Measurements from ENCODE around the gene CFAP141. TPM values are rescaled to one million over a fixed set of nuclear protein-coding genes. Genes with fewer than 3 reads are reported as not detected.

CFAP141 gene
- total and polyA plus RNA-seq, 2 of the 13 experiments (the other 11 are each of a cell fraction or from before 2014, with no cell fraction given) = not detected

- 0 out of 2 replicates have a peak, but pooled peaks have one; percentile 26 for TF ChIP-seq MIER2 (CRISPR knock-in tag; IDR thresholded peaks at IDR 0.05)
- TF ChIP-seq, protein P1, sequence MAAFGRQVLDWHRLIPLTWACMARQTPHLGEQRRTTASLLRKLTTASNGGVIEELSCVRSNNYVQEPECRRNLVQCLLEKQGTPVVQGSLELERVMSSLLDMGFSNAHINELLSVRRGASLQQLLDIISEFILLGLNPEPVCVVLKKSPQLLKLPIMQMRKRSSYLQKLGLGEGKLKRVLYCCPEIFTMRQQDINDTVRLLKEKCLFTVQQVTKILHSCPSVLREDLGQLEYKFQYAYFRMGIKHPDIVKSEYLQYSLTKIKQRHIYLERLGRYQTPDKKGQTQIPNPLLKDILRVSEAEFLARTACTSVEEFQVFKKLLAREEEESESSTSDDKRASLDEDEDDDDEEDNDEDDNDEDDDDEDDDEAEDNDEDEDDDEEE (CRISPR knock-in tag; IDR thresholded peaks at IDR 0.05) = no peak; the same call in 1 of the 2 replicates
- no peak for TF ChIP-seq ZNF432 (CRISPR knock-in tag; IDR thresholded peaks at IDR 0.05; ENCODE audit: borderline replicate concordance)
- peak; percentile 83 for TF ChIP-seq ZNF501 (CRISPR knock-in tag; IDR thresholded peaks at IDR 0.05)
- TF ChIP-seq HINFP (CRISPR knock-in tag; IDR thresholded peaks at IDR 0.05; ENCODE audit: low read depth) = no peak
- TF ChIP-seq FOXA3 (CRISPR knock-in tag; IDR thresholded peaks at IDR 0.05) = peak; percentile 71
- 0 out of 2 replicates have a peak, but pooled peaks have one; percentile 39 for TF ChIP-seq SIX4 (CRISPR knock-in tag; IDR thresholded peaks at IDR 0.05)
- TF ChIP-seq ZNF160 (CRISPR knock-in tag; IDR thresholded peaks at IDR 0.05) = 0 out of 2 replicates have a peak, but pooled peaks have one; percentile 29
- TF ChIP-seq LRRFIP1 (CRISPR knock-in tag; conservative IDR thresholded peaks at IDR 0.05) = no peak
- peak; percentile 95 for TF ChIP-seq SP4 (CRISPR knock-in tag; IDR thresholded peaks at IDR 0.05)
- 0 out of 2 replicates have a peak, but pooled peaks have one; percentile 85 for TF ChIP-seq ZNF879 (CRISPR knock-in tag; IDR thresholded peaks at IDR 0.05)
- TF ChIP-seq, protein P2, sequence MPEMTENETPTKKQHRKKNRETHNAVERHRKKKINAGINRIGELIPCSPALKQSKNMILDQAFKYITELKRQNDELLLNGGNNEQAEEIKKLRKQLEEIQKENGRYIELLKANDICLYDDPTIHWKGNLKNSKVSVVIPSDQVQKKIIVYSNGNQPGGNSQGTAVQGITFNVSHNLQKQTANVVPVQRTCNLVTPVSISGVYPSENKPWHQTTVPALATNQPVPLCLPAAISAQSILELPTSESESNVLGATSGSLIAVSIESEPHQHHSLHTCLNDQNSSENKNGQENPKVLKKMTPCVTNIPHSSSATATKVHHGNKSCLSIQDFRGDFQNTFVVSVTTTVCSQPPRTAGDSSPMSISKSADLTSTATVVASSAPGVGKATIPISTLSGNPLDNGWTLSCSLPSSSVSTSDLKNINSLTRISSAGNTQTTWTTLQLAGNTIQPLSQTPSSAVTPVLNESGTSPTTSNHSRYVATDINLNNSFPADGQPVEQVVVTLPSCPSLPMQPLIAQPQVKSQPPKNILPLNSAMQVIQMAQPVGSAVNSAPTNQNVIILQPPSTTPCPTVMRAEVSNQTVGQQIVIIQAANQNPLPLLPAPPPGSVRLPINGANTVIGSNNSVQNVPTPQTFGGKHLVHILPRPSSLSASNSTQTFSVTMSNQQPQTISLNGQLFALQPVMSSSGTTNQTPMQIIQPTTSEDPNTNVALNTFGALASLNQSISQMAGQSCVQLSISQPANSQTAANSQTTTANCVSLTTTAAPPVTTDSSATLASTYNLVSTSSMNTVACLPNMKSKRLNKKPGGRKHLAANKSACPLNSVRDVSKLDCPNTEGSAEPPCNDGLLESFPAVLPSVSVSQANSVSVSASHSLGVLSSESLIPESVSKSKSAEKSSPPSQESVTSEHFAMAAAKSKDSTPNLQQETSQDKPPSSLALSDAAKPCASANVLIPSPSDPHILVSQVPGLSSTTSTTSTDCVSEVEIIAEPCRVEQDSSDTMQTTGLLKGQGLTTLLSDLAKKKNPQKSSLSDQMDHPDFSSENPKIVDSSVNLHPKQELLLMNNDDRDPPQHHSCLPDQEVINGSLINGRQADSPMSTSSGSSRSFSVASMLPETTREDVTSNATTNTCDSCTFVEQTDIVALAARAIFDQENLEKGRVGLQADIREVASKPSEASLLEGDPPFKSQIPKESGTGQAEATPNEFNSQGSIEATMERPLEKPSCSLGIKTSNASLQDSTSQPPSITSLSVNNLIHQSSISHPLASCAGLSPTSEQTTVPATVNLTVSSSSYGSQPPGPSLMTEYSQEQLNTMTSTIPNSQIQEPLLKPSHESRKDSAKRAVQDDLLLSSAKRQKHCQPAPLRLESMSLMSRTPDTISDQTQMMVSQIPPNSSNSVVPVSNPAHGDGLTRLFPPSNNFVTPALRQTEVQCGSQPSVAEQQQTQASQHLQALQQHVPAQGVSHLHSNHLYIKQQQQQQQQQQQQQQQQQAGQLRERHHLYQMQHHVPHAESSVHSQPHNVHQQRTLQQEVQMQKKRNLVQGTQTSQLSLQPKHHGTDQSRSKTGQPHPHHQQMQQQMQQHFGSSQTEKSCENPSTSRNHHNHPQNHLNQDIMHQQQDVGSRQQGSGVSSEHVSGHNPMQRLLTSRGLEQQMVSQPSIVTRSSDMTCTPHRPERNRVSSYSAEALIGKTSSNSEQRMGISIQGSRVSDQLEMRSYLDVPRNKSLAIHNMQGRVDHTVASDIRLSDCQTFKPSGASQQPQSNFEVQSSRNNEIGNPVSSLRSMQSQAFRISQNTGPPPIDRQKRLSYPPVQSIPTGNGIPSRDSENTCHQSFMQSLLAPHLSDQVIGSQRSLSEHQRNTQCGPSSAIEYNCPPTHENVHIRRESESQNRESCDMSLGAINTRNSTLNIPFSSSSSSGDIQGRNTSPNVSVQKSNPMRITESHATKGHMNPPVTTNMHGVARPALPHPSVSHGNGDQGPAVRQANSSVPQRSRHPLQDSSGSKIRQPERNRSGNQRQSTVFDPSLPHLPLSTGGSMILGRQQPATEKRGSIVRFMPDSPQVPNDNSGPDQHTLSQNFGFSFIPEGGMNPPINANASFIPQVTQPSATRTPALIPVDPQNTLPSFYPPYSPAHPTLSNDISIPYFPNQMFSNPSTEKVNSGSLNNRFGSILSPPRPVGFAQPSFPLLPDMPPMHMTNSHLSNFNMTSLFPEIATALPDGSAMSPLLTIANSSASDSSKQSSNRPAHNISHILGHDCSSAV (CRISPR knock-in tag; IDR thresholded peaks at IDR 0.05; ENCODE audit: borderline replicate concordance) = no peak
- TF ChIP-seq, protein P3, sequence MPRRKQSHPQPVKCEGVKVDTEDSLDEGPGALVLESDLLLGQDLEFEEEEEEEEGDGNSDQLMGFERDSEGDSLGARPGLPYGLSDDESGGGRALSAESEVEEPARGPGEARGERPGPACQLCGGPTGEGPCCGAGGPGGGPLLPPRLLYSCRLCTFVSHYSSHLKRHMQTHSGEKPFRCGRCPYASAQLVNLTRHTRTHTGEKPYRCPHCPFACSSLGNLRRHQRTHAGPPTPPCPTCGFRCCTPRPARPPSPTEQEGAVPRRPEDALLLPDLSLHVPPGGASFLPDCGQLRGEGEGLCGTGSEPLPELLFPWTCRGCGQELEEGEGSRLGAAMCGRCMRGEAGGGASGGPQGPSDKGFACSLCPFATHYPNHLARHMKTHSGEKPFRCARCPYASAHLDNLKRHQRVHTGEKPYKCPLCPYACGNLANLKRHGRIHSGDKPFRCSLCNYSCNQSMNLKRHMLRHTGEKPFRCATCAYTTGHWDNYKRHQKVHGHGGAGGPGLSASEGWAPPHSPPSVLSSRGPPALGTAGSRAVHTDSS (CRISPR knock-in tag; conservative IDR thresholded peaks at IDR 0.05) = no peak
Measured at GRCh38 chr1:154183046-154183915, 22.9 kb downstream of the CFAP141 start (continued).

Data from HepG2 (cell line).